Activated CD8-positive, alpha-beta memory T cell treated with anti-CD3 and anti-CD28 coated beads, Interleukin-2, amount 50 U/mL, for 4 hours (primary cell): ENCODE measurements around the gene EPHA6.

Experiments used
- DNase-seq: peaks from one replicate; pipeline ENCODE4 v3.0.0-alpha.2; 2020

EPHA6 gene

GRCh38 chr3:97656638-97657037 is 842.2 kb downstream of the EPHA6 start:
- DNase-seq: no peak

GRCh38 chr3:97658668-97659285 is 844.4 kb downstream of the EPHA6 start:
- DNase-seq: no peak

GRCh38 chr3:97662264-97662663 is 847.9 kb downstream of the EPHA6 start:
- no peak for DNase-seq

- no peak for DNase-seq
Observed at GRCh38 chr3:97662762-97663161, 848.4 kb downstream of the EPHA6 start.

- no peak for DNase-seq
Observed at GRCh38 chr3:97665896-97666295, 851.5 kb downstream of the EPHA6 start.

- no peak for DNase-seq
Observed at GRCh38 chr3:97670952-97671351, 856.6 kb downstream of the EPHA6 start.

GRCh38 chr3:97673357-97673997 is 859.1 kb downstream of the EPHA6 start:
- DNase-seq: no peak

GRCh38 chr3:97674461-97674860 is 860.1 kb downstream of the EPHA6 start:
- DNase-seq: no peak

- DNase-seq: no peak
Observed at GRCh38 chr3:97680210-97680609, 865.8 kb downstream of the EPHA6 start.

GRCh38 chr3:97680696-97681095 is 866.3 kb downstream of the EPHA6 start:
- no peak for DNase-seq

GRCh38 chr3:97684490-97684889 is 870.1 kb downstream of the EPHA6 start:
- DNase-seq: no peak

- no peak for DNase-seq
Observed at GRCh38 chr3:97686258-97686657, 871.9 kb downstream of the EPHA6 start.

GRCh38 chr3:97687734-97688133 is 873.3 kb downstream of the EPHA6 start:
- DNase-seq: no peak

GRCh38 chr3:97689111-97689510 is 874.7 kb downstream of the EPHA6 start:
- DNase-seq: no peak

GRCh38 chr3:97689962-97690361 is 875.6 kb downstream of the EPHA6 start:
- no peak for DNase-seq

GRCh38 chr3:97691354-97691753 is 877.0 kb downstream of the EPHA6 start:
- DNase-seq: no peak

- no peak for DNase-seq
Observed at GRCh38 chr3:97692389-97692788, 878.0 kb downstream of the EPHA6 start.

- no peak for DNase-seq
Observed at GRCh38 chr3:97692831-97693230, 878.4 kb downstream of the EPHA6 start.

- DNase-seq: no peak
Observed at GRCh38 chr3:97694876-97695275, 880.5 kb downstream of the EPHA6 start.

GRCh38 chr3:97698691-97699090 is 884.3 kb downstream of the EPHA6 start:
- no peak for DNase-seq

- DNase-seq: no peak
Observed at GRCh38 chr3:97699889-97700288, 885.5 kb downstream of the EPHA6 start.

- DNase-seq: no peak
Observed at GRCh38 chr3:97705764-97706163, 891.4 kb downstream of the EPHA6 start.

- no peak for DNase-seq
Observed at GRCh38 chr3:97706226-97706625, 891.8 kb downstream of the EPHA6 start.

GRCh38 chr3:97711654-97712053 is 897.3 kb downstream of the EPHA6 start:
- DNase-seq: no peak

GRCh38 chr3:97712919-97713318 is 898.5 kb downstream of the EPHA6 start:
- DNase-seq: no peak
